H9 (cell line): Measurements from ENCODE around the gene PDPN. TPM values are rescaled to one million over a fixed set of nuclear protein-coding genes. Genes with fewer than 3 reads are reported as not detected.
A peak's percentile ranks its signal among the peaks of the same experiment; 100 is the strongest.

Experiments used
- DNase-seq: peaks from one replicate; pipeline ENCODE4 v3.0.0-alpha.2; 2017
- H2AFZ ChIP-seq: one replicate; pipeline ENCODE4 v1.6.1; 2013; ENCODE audit warnings: mild to moderate bottlenecking, low read length, control low read depth, moderate library complexity
- H2AK5ac ChIP-seq: 2 replicates; pipeline ENCODE4 v1.6.1; 2013; ENCODE audit warnings: low read length, control low read depth, mixed read lengths; ENCODE audit not compliant: insufficient read length
- H2BK120ac ChIP-seq: one replicate; pipeline ENCODE4 v1.6.1; 2013; ENCODE audit warnings: low read depth, mild to moderate bottlenecking, low read length, control low read depth, inconsistent platforms; ENCODE audit not compliant: poor library complexity, severe bottlenecking
- H2BK12ac ChIP-seq: 2 replicates; pipeline ENCODE4 v1.6.1; 2013; ENCODE audit warnings: low read length, control low read depth, mixed read lengths, low read depth; ENCODE audit not compliant: insufficient read length
- H2BK15ac ChIP-seq: 2 replicates; pipeline ENCODE4 v1.6.1; 2013; ENCODE audit warnings: low read depth, low read length, control low read depth
- H2BK20ac ChIP-seq: one replicate; pipeline ENCODE4 v1.6.1; 2013; ENCODE audit warnings: low read depth, mild to moderate bottlenecking, low read length, control low read depth, inconsistent platforms; ENCODE audit not compliant: poor library complexity, severe bottlenecking
- H2BK5ac ChIP-seq: 2 replicates; pipeline ENCODE4 v1.6.1; 2013; ENCODE audit warnings: low read length, control low read depth, mixed read lengths; ENCODE audit not compliant: insufficient read length
- H3K14ac ChIP-seq: 2 replicates; pipeline ENCODE4 v1.6.1; 2013; ENCODE audit warnings: low read length, control low read depth; ENCODE audit not compliant: insufficient read depth
- H3K18ac ChIP-seq: 2 replicates; pipeline ENCODE4 v1.6.1; 2013; ENCODE audit warnings: low read depth, mild to moderate bottlenecking, mixed read lengths, low read length, control low read depth; ENCODE audit not compliant: insufficient read length
- H3K23ac ChIP-seq: 2 replicates; pipeline ENCODE4 v1.6.1; 2013; ENCODE audit warnings: low read length, control low read depth, mixed read lengths, low read depth; ENCODE audit not compliant: insufficient read length
- H3K23me2 ChIP-seq: 2 replicates; pipeline ENCODE4 v1.6.1; 2013; ENCODE audit warnings: low read depth, mild to moderate bottlenecking, mixed read lengths, low read length, control low read depth; ENCODE audit not compliant: insufficient read length, poor library complexity, severe bottlenecking
- H3K27ac ChIP-seq: 2 replicates; pipeline ENCODE4 v1.5.1; 2013; ENCODE audit warnings: low read length, control low read depth, mixed read lengths, low read depth; ENCODE audit not compliant: insufficient read length
- H3K27me3 ChIP-seq: 2 replicates; pipeline ENCODE4 v1.6.1; 2013; ENCODE audit warnings: low read length, control low read depth, inconsistent platforms; ENCODE audit not compliant: insufficient read depth
- H3K4ac ChIP-seq: 2 replicates; pipeline ENCODE4 v1.6.1; 2013; ENCODE audit warnings: low read depth, mild to moderate bottlenecking, control low read depth, inconsistent platforms, low read length, moderate library complexity
- H3K4me1 ChIP-seq: 2 replicates; pipeline ENCODE4 v1.6.1; 2013; ENCODE audit warnings: low read length, control low read depth, inconsistent platforms; ENCODE audit not compliant: insufficient read depth
- H3K4me2 ChIP-seq: 2 replicates; pipeline ENCODE4 v1.6.1; 2013; ENCODE audit warnings: low read length, control low read depth, mixed read lengths; ENCODE audit not compliant: insufficient read length, insufficient read depth
- H3K56ac ChIP-seq: 2 replicates; pipeline ENCODE4 v1.6.1; 2013; ENCODE audit warnings: low read depth, mild to moderate bottlenecking, mixed read lengths, low read length, control low read depth; ENCODE audit not compliant: insufficient read length
- H3K79me1 ChIP-seq: 2 replicates; pipeline ENCODE4 v1.6.1; 2013; ENCODE audit warnings: low read depth, mild to moderate bottlenecking, moderate library complexity, low read length, control low read depth, inconsistent platforms; ENCODE audit not compliant: insufficient read depth, poor library complexity, severe bottlenecking
- H3K79me2 ChIP-seq: 2 replicates; pipeline ENCODE4 v1.6.1; 2013; ENCODE audit warnings: low read length, control low read depth, inconsistent platforms; ENCODE audit not compliant: insufficient read depth
- H3K9ac ChIP-seq: 2 replicates; pipeline ENCODE4 v1.6.1; 2013; ENCODE audit warnings: low read length, control low read depth, mixed read lengths; ENCODE audit not compliant: insufficient read length; ENCODE audit errors: extremely low read depth
- H3K9me3 ChIP-seq: one replicate; pipeline ENCODE4 v1.6.1; 2013; ENCODE audit warnings: low read depth, low read length, inconsistent platforms; ENCODE audit not compliant: control insufficient read depth
- H3T11ph ChIP-seq: one replicate; pipeline ENCODE4 v1.6.1; 2013; ENCODE audit warnings: mild to moderate bottlenecking, low read length, control low read depth, inconsistent platforms
- H4K20me1 ChIP-seq: one replicate; pipeline ENCODE4 v1.6.1; 2013; ENCODE audit not compliant: control insufficient read depth, insufficient read length, insufficient read depth
- H4K5ac ChIP-seq: 2 replicates; pipeline ENCODE4 v1.6.1; 2013; ENCODE audit warnings: low read depth, mild to moderate bottlenecking, mixed read lengths, low read length, control low read depth; ENCODE audit not compliant: insufficient read length
- H4K8ac ChIP-seq: replicated peaks from 2 replicates; pipeline ENCODE4 v1.6.1; 2013; ENCODE audit warnings: low read length, control low read depth, mixed read lengths, low read depth; ENCODE audit not compliant: insufficient read length
- H4K91ac ChIP-seq: 2 replicates; pipeline ENCODE4 v1.6.1; 2013; ENCODE audit warnings: low read depth, mild to moderate bottlenecking, moderate library complexity, mixed read lengths, low read length, control low read depth; ENCODE audit not compliant: insufficient read length
- H3K27ac Mint-ChIP-seq, 3 experiments: 2 replicates in 2 of 3; 3 replicates in 1 of 3; pipeline ENCODE4 v1.8.0; 2020 to 2021; ENCODE audit warnings: mixed read lengths in 3 of 3, mild to moderate bottlenecking in 1 of 3, moderate library complexity in 1 of 3
- H3K27me3 Mint-ChIP-seq: 2 replicates; pipeline ENCODE4 v1.8.0; 2021; ENCODE audit warnings: low read depth, mild to moderate bottlenecking, moderate library complexity, mixed read lengths
- H3K36me3 Mint-ChIP-seq, 3 experiments: 2 replicates in 2 of 3; 3 replicates in 1 of 3; pipeline ENCODE4 v1.8.0; 2020 to 2021; ENCODE audit warnings: low read depth in 3 of 3, mixed read lengths in 3 of 3; ENCODE audit not compliant: insufficient read depth in 1 of 3
- H3K4me1 Mint-ChIP-seq, 2 experiments: 2 replicates each; pipeline ENCODE4 v1.8.0; 2020; ENCODE audit warnings: mixed read lengths in 2 of 2
- H3K4me3 Mint-ChIP-seq, 2 experiments: 2 replicates in 1 of 2; 3 replicates in 1 of 2; pipeline ENCODE4 v1.8.0; 2020 to 2021; ENCODE audit warnings: mild to moderate bottlenecking in 2 of 2, mixed read lengths in 2 of 2, moderate library complexity in 1 of 2
- H3K9me3 Mint-ChIP-seq, 2 experiments: 2 replicates in 1 of 2; 3 replicates in 1 of 2; pipeline ENCODE4 v1.8.0; 2020; ENCODE audit warnings: mild to moderate bottlenecking in 2 of 2, mixed read lengths in 2 of 2, moderate library complexity in 1 of 2
- WGBS: extraction: QIAGEN DNeasy Blood & Tissue Kit; methylation state at CpG from one replicate; pipeline ENCODE4 v1.1.7; 2013; ENCODE audit warnings: missing lambda C conversion rate, low lambda C conversion rate, mixed read lengths; ENCODE audit not compliant: insufficient read length; ENCODE audit errors: extremely low coverage; 5-methylcytosine and 5-hydroxymethylcytosine counted together
- total RNA-seq: library from RNA; stranded (reverse); gene quantifications from 2 replicates; pipeline ENCODE4 v1.2.1, GENCODE V29; 2021
- TF ChIP-seq, protein P1 (sequence below): fragments of 200-600 bp; sonication (generic); conservative IDR thresholded peaks from 3 replicates; pipeline ENCODE4 v1.8.0; 2021; ENCODE audit warnings: antibody characterized with exemption, mild to moderate bottlenecking

Gene PDPN
- total RNA-seq, 1 experiment from 2014 or later = 205 TPM

DNA sequence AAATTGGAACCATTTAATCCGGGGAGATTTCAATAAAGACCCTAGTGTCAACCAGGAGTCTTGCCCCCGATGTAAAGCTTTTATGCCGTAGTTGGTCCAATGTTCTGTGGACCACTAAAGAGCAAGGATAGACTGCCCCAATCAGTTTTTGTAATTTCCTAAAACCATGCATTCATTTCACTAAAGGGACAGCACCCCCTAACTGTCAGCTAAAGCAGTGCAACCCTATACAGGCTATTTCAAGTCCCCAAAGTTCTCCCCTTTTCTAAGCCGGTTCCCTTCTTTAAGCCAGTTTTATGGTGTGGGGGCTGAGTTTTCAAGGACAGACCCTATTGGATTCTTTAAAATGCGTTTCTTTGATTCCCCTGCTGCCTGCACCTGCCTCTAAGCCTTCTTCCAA, 12.7 kb upstream of the PDPN start:
- Histone ChIP-seq H3K79me2 (no peaks in the 10 kb centered on the region), H3K4me1 (no peaks in the 10 kb centered on the region), H2BK120ac (no peak overlapping the region), H3K14ac (no peak overlapping the region), H3K23me2 (no peaks in the 10 kb centered on the region), H3K4me2 (no peak overlapping the region), H3K4ac (no peak overlapping the region), H2BK15ac (no peak overlapping the region), H2AFZ (no peak overlapping the region), H4K91ac (no peak overlapping the region), H3K27me3 (no peaks in the 10 kb centered on the region), H3T11ph (no peak overlapping the region), H3K9ac (no peak overlapping the region), H3K56ac (no peak overlapping the region), H3K23ac (no peak overlapping the region), H3K18ac (no peak overlapping the region), H3K9me3 (no peaks in the 10 kb centered on the region), H3K27ac (no peak overlapping the region), H4K5ac (no peak overlapping the region), H4K8ac (no peak overlapping the region), H3K79me1 (no peaks in the 10 kb centered on the region), H2BK5ac (no peak overlapping the region), H2BK20ac (no peak overlapping the region), H4K20me1 (no peaks in the 10 kb centered on the region), H2BK12ac (no peak overlapping the region), H2AK5ac (no peak overlapping the region)
- no peak for DNase-seq
- H3K36me3 Mint-ChIP-seq = no peaks in the 10 kb centered on the region
- WGBS = no CpG with 5 or more reads among the region's 5 CpGs
- H3K27ac Mint-ChIP-seq = no peak overlapping the region
- no peaks in the 10 kb centered on the region for H3K9me3 Mint-ChIP-seq
- no peak overlapping the region for H3K4me3 Mint-ChIP-seq
- TF ChIP-seq, protein P1, sequence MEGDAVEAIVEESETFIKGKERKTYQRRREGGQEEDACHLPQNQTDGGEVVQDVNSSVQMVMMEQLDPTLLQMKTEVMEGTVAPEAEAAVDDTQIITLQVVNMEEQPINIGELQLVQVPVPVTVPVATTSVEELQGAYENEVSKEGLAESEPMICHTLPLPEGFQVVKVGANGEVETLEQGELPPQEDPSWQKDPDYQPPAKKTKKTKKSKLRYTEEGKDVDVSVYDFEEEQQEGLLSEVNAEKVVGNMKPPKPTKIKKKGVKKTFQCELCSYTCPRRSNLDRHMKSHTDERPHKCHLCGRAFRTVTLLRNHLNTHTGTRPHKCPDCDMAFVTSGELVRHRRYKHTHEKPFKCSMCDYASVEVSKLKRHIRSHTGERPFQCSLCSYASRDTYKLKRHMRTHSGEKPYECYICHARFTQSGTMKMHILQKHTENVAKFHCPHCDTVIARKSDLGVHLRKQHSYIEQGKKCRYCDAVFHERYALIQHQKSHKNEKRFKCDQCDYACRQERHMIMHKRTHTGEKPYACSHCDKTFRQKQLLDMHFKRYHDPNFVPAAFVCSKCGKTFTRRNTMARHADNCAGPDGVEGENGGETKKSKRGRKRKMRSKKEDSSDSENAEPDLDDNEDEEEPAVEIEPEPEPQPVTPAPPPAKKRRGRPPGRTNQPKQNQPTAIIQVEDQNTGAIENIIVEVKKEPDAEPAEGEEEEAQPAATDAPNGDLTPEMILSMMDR = peak; percentile 77
- peaks cover 6 to 7% of the 10 kb centered on the region in 2 experiments for H3K4me1 Mint-ChIP-seq
- H3K27me3 Mint-ChIP-seq = peaks cover 4% of the 10 kb centered on the region; the same call in 1 of the 2 replicates
